Measurements from ENCODE around the gene TRAF3IP1.

Gene TRAF3IP1

GRCh38 chr2:238387332-238387731 is 67.0 kb downstream of the TRAF3IP1 start:
- TF ChIP-seq SIN3A (IDR thresholded peaks at IDR 0.05; ENCODE audit: borderline replicate concordance, insufficient read depth, low read length), result no peak

- no peak for TF ChIP-seq FOXP2 (optimal IDR thresholded peaks at IDR 0.05; ENCODE audit: borderline replicate concordance, extremely low read depth, extremely low read length, insufficient read depth)
- no peak for TF ChIP-seq REST (IDR thresholded peaks at IDR 0.05; ENCODE audit: insufficient read depth in 1 of 2, low read depth in 2 of 2, low read length in 2 of 2)
- TF ChIP-seq POLR2AphosphoS5 (IDR thresholded peaks at IDR 0.05; ENCODE audit: low read depth, low read length), result no peak
- no peak for TF ChIP-seq SIN3A (IDR thresholded peaks at IDR 0.05; ENCODE audit: borderline replicate concordance, insufficient read depth, low read length)
- no peak for TF ChIP-seq TAF1 (IDR thresholded peaks at IDR 0.05; ENCODE audit: borderline replicate concordance, insufficient read depth, low read length)
Measured at GRCh38 chr2:238388794-238389193, 68.5 kb downstream of the TRAF3IP1 start.

- TF ChIP-seq TAF1 (IDR thresholded peaks at IDR 0.05; ENCODE audit: borderline replicate concordance, insufficient read depth, low read length) (no peak), SIN3A (IDR thresholded peaks at IDR 0.05; ENCODE audit: borderline replicate concordance, insufficient read depth, low read length) (no peak)
Measured at GRCh38 chr2:238389988-238390589, 69.8 kb downstream of the TRAF3IP1 start.

GRCh38 chr2:238391042-238391689 is 70.8 kb downstream of the TRAF3IP1 start:
- TF ChIP-seq TAF1 (IDR thresholded peaks at IDR 0.05; ENCODE audit: borderline replicate concordance, insufficient read depth, low read length) (no peak), SIN3A (IDR thresholded peaks at IDR 0.05; ENCODE audit: borderline replicate concordance, insufficient read depth, low read length) (no peak)

GRCh38 chr2:238396663-238397062 is 76.3 kb downstream of the TRAF3IP1 start:
- no peak for TF ChIP-seq POLR2AphosphoS5 (IDR thresholded peaks at IDR 0.05; ENCODE audit: low read depth, low read length)
- TF ChIP-seq REST (IDR thresholded peaks at IDR 0.05; ENCODE audit: insufficient read depth in 1 of 2, low read depth in 2 of 2, low read length in 2 of 2), result no peak
- no peak for TF ChIP-seq FOXP2 (optimal IDR thresholded peaks at IDR 0.05; ENCODE audit: borderline replicate concordance, extremely low read depth, extremely low read length, insufficient read depth)
- no peak for TF ChIP-seq SIN3A (IDR thresholded peaks at IDR 0.05; ENCODE audit: borderline replicate concordance, insufficient read depth, low read length)

GRCh38 chr2:238397356-238397755 is 77.0 kb downstream of the TRAF3IP1 start:
- no peak for TF ChIP-seq FOXP2 (optimal IDR thresholded peaks at IDR 0.05; ENCODE audit: borderline replicate concordance, extremely low read depth, extremely low read length, insufficient read depth)
- no peak for TF ChIP-seq SIN3A (IDR thresholded peaks at IDR 0.05; ENCODE audit: borderline replicate concordance, insufficient read depth, low read length)
- TF ChIP-seq REST (IDR thresholded peaks at IDR 0.05; ENCODE audit: insufficient read depth in 1 of 2, low read depth in 2 of 2, low read length in 2 of 2), result no peak
- no peak for TF ChIP-seq TAF1 (IDR thresholded peaks at IDR 0.05; ENCODE audit: borderline replicate concordance, insufficient read depth, low read length)
- no peak for TF ChIP-seq POLR2AphosphoS5 (IDR thresholded peaks at IDR 0.05; ENCODE audit: low read depth, low read length)

Data from PFSK-1 (cell line).